AG04450 (cell line): Measurements from ENCODE around the gene DIP2A. TPM values are rescaled to one million over a fixed set of nuclear protein-coding genes. Genes with fewer than 3 reads are reported as not detected.

ENCODE experiments used
- CTCF ChIA-PET: fragments of 300-600, 350-600 bp; formaldehyde crosslinking; extraction: SDS; loops from one replicate; lab custom pipeline; 2022; ENCODE audit warnings: antibody characterized with exemption, inconsistent platforms; lab: Charles Lee
- POLR2A ChIA-PET: fragments of 350-600 bp; formaldehyde crosslinking; extraction: SDS; loops from one replicate; lab custom pipeline; 2021; ENCODE audit warnings: antibody characterized with exemption, inconsistent platforms; lab: Yijun Ruan, JAX
- DNase-seq: peaks from one replicate; pipeline ENCODE4 v3.0.0-alpha.2; 2011; ENCODE audit warnings: low read depth, low spot score
- H3K27ac ChIP-seq: one replicate; pipeline ENCODE4 v1.5.1; 2012; ENCODE audit warnings: low read depth, low read length, control low read depth
- H3K27me3 ChIP-seq: one replicate; pipeline ENCODE4 v1.6.0; 2012; ENCODE audit warnings: low read length; ENCODE audit not compliant: control insufficient read depth, insufficient read depth
- H3K4me3 ChIP-seq: 2 replicates; pipeline ENCODE4 v1.5.1; 2011; ENCODE audit warnings: mild to moderate bottlenecking, low read depth, low read length, control low read depth
- H3K9me3 ChIP-seq: 2 replicates; pipeline ENCODE4 v1.5.1; 2012; ENCODE audit warnings: low read length; ENCODE audit not compliant: control insufficient read depth, insufficient read depth
- polyA plus RNA-seq: library from polyadenylated mRNA; depleted of rRNA; stranded (reverse); fragments of >200 nt; gene quantifications from 2 replicates; pipeline ENCODE4 v1.2.3, GENCODE V29; 2011
- TF ChIP-seq, protein P1 (sequence below): IDR thresholded peaks from 2 replicates; pipeline ENCODE4 v1.5.1; 2011; ENCODE audit warnings: low read depth, low read length, control low read depth, inconsistent platforms

The DIP2A gene
- polyA plus RNA-seq, 1 experiment = 21.0 TPM

DNA sequence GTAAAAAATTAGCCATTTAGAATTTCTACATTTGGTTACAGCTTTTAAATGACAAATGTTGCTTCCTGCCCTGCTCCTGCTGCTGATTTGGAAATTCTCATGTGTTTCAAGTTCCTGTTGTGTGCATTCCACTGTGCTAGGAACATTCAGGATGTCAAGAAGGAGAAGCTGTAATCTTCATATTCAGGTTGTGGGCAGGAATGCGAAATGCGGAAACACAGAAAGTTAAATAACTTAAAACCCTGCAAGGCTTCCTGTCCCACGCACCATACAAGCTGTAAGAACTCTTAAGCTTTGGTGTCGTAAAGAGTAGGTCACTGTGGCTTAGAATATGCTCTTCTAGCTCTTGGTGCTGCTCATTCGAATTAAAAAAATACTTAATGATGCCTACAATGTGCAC, 93.6 kb downstream of the DIP2A start:
- TF ChIP-seq, protein P1, sequence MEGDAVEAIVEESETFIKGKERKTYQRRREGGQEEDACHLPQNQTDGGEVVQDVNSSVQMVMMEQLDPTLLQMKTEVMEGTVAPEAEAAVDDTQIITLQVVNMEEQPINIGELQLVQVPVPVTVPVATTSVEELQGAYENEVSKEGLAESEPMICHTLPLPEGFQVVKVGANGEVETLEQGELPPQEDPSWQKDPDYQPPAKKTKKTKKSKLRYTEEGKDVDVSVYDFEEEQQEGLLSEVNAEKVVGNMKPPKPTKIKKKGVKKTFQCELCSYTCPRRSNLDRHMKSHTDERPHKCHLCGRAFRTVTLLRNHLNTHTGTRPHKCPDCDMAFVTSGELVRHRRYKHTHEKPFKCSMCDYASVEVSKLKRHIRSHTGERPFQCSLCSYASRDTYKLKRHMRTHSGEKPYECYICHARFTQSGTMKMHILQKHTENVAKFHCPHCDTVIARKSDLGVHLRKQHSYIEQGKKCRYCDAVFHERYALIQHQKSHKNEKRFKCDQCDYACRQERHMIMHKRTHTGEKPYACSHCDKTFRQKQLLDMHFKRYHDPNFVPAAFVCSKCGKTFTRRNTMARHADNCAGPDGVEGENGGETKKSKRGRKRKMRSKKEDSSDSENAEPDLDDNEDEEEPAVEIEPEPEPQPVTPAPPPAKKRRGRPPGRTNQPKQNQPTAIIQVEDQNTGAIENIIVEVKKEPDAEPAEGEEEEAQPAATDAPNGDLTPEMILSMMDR = no peak
- Histone ChIP-seq H3K9me3 (no peaks in the 10 kb centered on the region), H3K27me3 (no peaks in the 10 kb centered on the region), H3K27ac (no peak overlapping the region), H3K4me3 (no peak overlapping the region)
- ChIA-PET CTCF (interaction anchor here (0.6 kb wide), 1 partner anchor 51 kb away, joined by 3 read pairs; no protein-coding TSS in a partner anchor), POLR2A (interaction anchor here (0.6 kb wide), 1 partner anchor 75 kb away, joined by 5 read pairs; no protein-coding TSS in a partner anchor)
- DNase-seq = no peak

DNA sequence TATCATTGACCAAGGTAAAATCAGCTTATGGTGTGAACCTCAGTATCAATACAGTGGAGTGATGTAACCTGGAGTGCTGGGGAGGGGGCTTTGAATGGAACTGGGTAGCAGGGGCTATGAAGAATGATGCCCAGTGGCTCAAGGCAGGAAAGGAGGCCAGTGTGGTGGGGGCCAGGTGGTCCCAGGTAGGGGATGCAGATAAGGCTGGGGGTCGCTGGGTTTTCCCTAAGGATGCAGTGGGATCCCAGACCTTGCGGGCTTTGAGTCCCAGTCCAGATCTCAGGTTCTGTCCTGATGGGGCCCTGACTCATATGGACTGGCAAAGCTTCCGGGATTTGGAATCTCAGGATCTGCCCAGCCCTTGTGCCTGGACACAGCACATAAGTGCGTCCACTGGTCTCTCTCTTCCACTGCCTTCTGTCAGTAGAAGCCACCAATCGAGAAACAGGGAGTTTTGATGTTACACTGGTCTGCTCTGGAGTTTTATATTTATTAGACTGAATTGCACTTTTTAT, 94.2 kb downstream of the DIP2A start:
- POLR2A ChIA-PET = no interaction called here
- TF ChIP-seq, protein P1 = no peak
- Histone ChIP-seq H3K27ac (no peak overlapping the region), H3K27me3 (no peaks in the 10 kb centered on the region), H3K9me3 (no peaks in the 10 kb centered on the region), H3K4me3 (no peak overlapping the region)
- no peak for DNase-seq
- CTCF ChIA-PET = no interaction called here

DNA sequence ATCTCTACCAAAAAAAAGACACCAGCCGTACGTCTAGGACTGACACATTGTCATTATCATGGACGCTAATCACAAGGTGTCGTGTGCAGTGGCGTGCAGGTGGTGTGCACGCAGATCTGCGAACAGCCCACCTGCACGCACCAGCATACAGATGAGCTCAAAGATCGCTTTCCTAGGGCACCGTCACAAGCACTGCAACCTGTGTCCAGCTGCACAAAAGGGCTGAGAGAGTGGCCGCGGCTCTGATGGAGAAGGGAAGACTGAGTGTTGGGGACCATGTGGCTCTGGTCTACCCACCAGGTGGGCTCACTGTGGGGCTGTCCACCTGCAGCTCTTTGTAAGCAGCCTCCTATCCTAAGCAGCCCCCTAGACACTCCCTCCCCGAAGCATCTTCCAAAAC, 95.3 kb downstream of the DIP2A start:
- no peaks in the 10 kb centered on the region for H3K27me3 ChIP-seq
- no peak overlapping the region for H3K27ac ChIP-seq
- TF ChIP-seq, protein P1 = no peak
- no peak overlapping the region for H3K4me3 ChIP-seq
- CTCF ChIA-PET = no interaction called here
- no peak for DNase-seq
- H3K9me3 ChIP-seq = no peaks in the 10 kb centered on the region
- POLR2A ChIA-PET = no interaction called here

DNA sequence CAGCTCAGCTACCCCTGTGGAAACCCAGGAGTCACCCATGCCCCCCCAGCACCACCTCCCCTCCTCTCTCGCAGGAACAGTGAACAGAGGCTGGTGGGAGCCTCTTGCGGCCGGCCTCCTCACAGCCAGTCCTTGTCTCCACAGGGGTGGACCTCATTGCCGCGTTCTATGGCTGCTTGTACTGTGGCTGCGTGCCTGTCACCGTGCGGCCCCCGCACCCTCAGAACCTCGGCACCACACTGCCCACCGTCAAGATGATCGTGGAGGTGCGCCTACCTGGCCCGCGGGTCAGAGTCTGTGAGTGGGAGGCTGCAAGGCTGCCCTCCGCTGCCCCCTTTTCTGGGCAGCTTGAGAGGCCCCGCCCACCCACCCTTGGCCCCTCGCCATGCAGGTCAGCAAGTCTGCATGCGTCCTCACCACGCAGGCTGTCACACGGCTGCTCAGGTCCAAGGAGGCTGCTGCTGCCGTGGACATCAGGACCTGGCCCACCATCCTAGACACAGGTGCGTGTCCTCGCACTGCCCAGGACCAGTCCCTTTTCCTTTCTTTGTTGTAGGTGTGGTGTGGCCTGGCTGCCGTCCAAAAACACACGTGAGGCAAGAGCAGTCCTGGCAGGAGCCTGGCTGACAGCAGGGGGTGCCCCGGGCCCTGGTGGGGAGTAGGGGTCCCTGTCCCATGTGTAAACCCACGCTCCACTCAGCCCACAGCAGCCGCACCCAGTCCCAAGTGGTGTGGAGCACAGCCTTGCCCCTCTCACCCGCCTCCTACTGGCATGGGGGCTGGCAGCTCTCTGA, 95.9 kb downstream of the DIP2A start:
- Histone ChIP-seq H3K27ac (no peak overlapping the region), H3K9me3 (no peaks in the 10 kb centered on the region), H3K4me3 (no peak overlapping the region), H3K27me3 (no peaks in the 10 kb centered on the region)
- DNase-seq = no peak
- TF ChIP-seq, protein P1 = no peak
- CTCF ChIA-PET = no interaction called here
- POLR2A ChIA-PET = no interaction called here

DNA sequence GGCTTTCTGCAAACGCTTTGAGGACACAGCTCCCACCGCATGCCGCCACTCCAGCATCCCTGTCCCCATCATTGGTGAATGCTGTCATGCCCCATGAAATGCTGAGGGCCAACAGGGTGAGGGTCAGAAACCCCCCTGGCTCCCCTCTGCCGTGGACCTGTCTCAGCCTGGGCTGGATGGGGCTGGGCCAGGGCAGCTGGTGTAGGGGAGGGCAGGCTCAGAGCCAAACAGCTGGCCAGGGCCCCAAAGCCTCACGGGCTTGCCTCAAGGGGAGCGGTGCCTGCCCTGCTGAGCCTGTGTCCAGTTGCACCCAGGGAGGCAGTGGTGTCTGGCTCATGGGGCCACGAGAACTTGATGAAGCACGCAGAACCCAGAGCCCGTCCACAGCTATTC, 96.5 kb downstream of the DIP2A start:
- no peak overlapping the region for H3K4me3 ChIP-seq
- ChIA-PET CTCF (no interaction called here), POLR2A (no interaction called here)
- no peaks in the 10 kb centered on the region for H3K9me3 ChIP-seq
- TF ChIP-seq, protein P1 = no peak
- no peaks in the 10 kb centered on the region for H3K27me3 ChIP-seq
- no peak overlapping the region for H3K27ac ChIP-seq
- no peak for DNase-seq
